K562 (cell line): Measurements from ENCODE around the gene FRYL. TPM values are rescaled to one million over a fixed set of nuclear protein-coding genes. Genes with fewer than 3 reads are reported as not detected.

Experiments used
- ATAC-seq: fragments of 200-7000 bp; cut with Tn5 transposase; 3 replicates; pipeline ENCODE4 v1.9.1; 2020; ENCODE audit warnings: moderate library complexity
- BruUV-seq: library from RNA; stranded (reverse); fragments of 400-500 nt; replicated peaks from 2 replicates; lab custom pipeline; 2021; lab: Mats Ljungman, UMichigan
- CTCF ChIA-PET: fragments of 300-600 bp; formaldehyde crosslinking; extraction: SDS; loops from one replicate; lab custom pipeline; 2021; ENCODE audit warnings: low intra/inter-chr PET ratio; lab: Yijun Ruan, JAX
- POLR2A ChIA-PET: fragments of 300-600, 350-650 bp; sonication (Branson Sonifier 250); formaldehyde crosslinking; extraction: SDS; loops from one replicate; lab custom pipeline; 2021; ENCODE audit warnings: antibody characterized with exemption, inconsistent platforms; lab: Yijun Ruan, JAX
- DNase-seq, 4 experiments: peaks; one replicate each; pipeline versions ENCODE4 v3.0.0 to v3.0.0-alpha.2; 2011 to 2018; ENCODE audit warnings: low spot score in 3 of 4, mixed read lengths in 3 of 4; ENCODE audit errors: extremely low read depth in 1 of 4
- FAIRE-seq: peaks from 2 replicates; lab custom pipeline; 2011; peaks lifted over from hg19 to GRCh38; lab: Jason Lieb, UNC
- H2AFZ ChIP-seq: 2 replicates; pipeline ENCODE4 v1.6.0; 2011; ENCODE audit warnings: low read depth, low read length, control low read depth, inconsistent platforms
- H3K27ac ChIP-seq: fragments of 200-600 bp; 3 replicates; pipeline ENCODE4 v1.8.0; 2011; ENCODE audit warnings: low read depth, mild to moderate bottlenecking, control low read depth, inconsistent platforms, low read length, moderate library complexity, mixed read lengths; ENCODE audit errors: extremely low read depth
- H3K27me3 ChIP-seq, 2 experiments: fragments of 300-600 bp in 1 of 2; 2 replicates in 1 of 2; 3 replicates in 1 of 2; pipeline versions ENCODE4 v1.6.0 to v1.8.0; 2011; ENCODE audit warnings: inconsistent platforms in 2 of 2, low read length in 2 of 2, mild to moderate bottlenecking in 1 of 2, mixed read lengths in 1 of 2, moderate library complexity in 1 of 2; ENCODE audit not compliant: control insufficient read depth in 2 of 2, insufficient read depth in 2 of 2
- H3K36me3 ChIP-seq: fragments of 300-600 bp; 3 replicates; pipeline ENCODE4 v1.8.0; 2011; ENCODE audit warnings: mild to moderate bottlenecking, low read length, inconsistent platforms; ENCODE audit not compliant: control insufficient read depth, insufficient read depth
- H3K4me1 ChIP-seq, 2 experiments: fragments of 200-600 bp in 1 of 2; replicated peaks in 1 of 2; 2 replicates in 1 of 2; 3 replicates in 1 of 2; pipeline versions ENCODE4 v1.5.1 to v1.8.0; 2011; ENCODE audit warnings: inconsistent platforms in 2 of 2, low read length in 2 of 2, mild to moderate bottlenecking in 1 of 2, mixed read lengths in 1 of 2, moderate library complexity in 1 of 2; ENCODE audit not compliant: control insufficient read depth in 2 of 2, insufficient read depth in 2 of 2
- H3K4me2 ChIP-seq: 2 replicates; pipeline ENCODE4 v1.6.1; 2011; ENCODE audit warnings: low read length, control low read depth, inconsistent platforms, mixed read lengths; ENCODE audit not compliant: insufficient read depth
- H3K4me3 ChIP-seq: fragments of 200-600 bp; sonication (generic), shearing (Covaris generic); 2 replicates; pipeline ENCODE4 v1.5.1; 2016; ENCODE audit warnings: control low read depth, inconsistent platforms
- H3K79me2 ChIP-seq: fragments of 200-600 bp; 3 replicates; pipeline ENCODE4 v1.8.0; 2011; ENCODE audit warnings: low read length, inconsistent platforms; ENCODE audit not compliant: control insufficient read depth, insufficient read depth
- H3K9ac ChIP-seq, 2 experiments: 2 replicates each; pipeline versions ENCODE4 v1.6.0 to v1.6.1; 2011; ENCODE audit warnings: low read depth in 2 of 2, low read length in 2 of 2, control low read depth in 1 of 2, inconsistent platforms in 1 of 2, mild to moderate bottlenecking in 1 of 2, mixed read lengths in 1 of 2; ENCODE audit not compliant: insufficient read depth in 1 of 2
- H3K9me1 ChIP-seq: one replicate; pipeline ENCODE4 v1.6.0; 2011; ENCODE audit warnings: inconsistent platforms, mild to moderate bottlenecking, low read length, moderate library complexity; ENCODE audit not compliant: control insufficient read depth, insufficient read depth
- H3K9me3 ChIP-seq: replicated peaks from 2 replicates; pipeline ENCODE4 v1.5.1; 2011; ENCODE audit warnings: low read depth, low read length, inconsistent platforms; ENCODE audit not compliant: control insufficient read depth, insufficient read depth
- H4K20me1 ChIP-seq: replicated peaks from 2 replicates; pipeline ENCODE4 v1.6.1; 2011; ENCODE audit warnings: low read length, inconsistent platforms, mixed read lengths; ENCODE audit not compliant: control insufficient read depth, insufficient read depth
- ETS1 ChIP-seq: conservative IDR thresholded peaks from 2 replicates; pipeline ENCODE4 v1.6.1; 2011; ENCODE audit warnings: low read depth, mild to moderate bottlenecking, low read length; ENCODE audit not compliant: control insufficient read depth
- MAFK ChIP-seq: IDR thresholded peaks from 2 replicates; pipeline ENCODE4 v1.6.1; 2011; ENCODE audit warnings: low read length, improper control_type of control experiment
- MTA3 ChIP-seq: fragments of 450-650 bp; formaldehyde crosslinking; IDR thresholded peaks from 2 replicates; pipeline ENCODE4 v1.6.1; 2017; ENCODE audit warnings: mild to moderate bottlenecking, borderline replicate concordance
- NFE2 ChIP-seq: IDR thresholded peaks from 2 replicates; pipeline ENCODE4 v1.6.1; 2014; ENCODE audit warnings: antibody characterized with exemption, low read depth
- POLR3A ChIP-seq: IDR thresholded peaks from 2 replicates; pipeline ENCODE4 v1.6.1; 2011; ENCODE audit warnings: borderline replicate concordance, mild to moderate bottlenecking, moderate library complexity; ENCODE audit not compliant: insufficient read length, insufficient read depth; ENCODE audit errors: extremely low read depth
- RBFOX2 ChIP-seq: fragments of 200-400 bp; formaldehyde crosslinking; IDR thresholded peaks from 2 replicates; pipeline ENCODE4 v1.6.1; 2017; ENCODE audit warnings: low read depth, mild to moderate bottlenecking, low read length, moderate library complexity
- SP2 ChIP-seq: IDR thresholded peaks from 2 replicates; pipeline ENCODE4 v1.6.1; 2011; ENCODE audit warnings: mild to moderate bottlenecking, low read depth, low read length, moderate library complexity; ENCODE audit not compliant: poor library complexity, severe bottlenecking; ENCODE audit errors: extremely low read depth
- ZBED1 ChIP-seq: IDR thresholded peaks from 2 replicates; pipeline ENCODE4 v1.6.1; 2014
- ZKSCAN1 ChIP-seq: fragments of 150-350 bp; IDR thresholded peaks from 2 replicates; pipeline ENCODE4 v1.6.1; 2016; ENCODE audit warnings: low read depth, low read length
- ZNF384 ChIP-seq: IDR thresholded peaks from 2 replicates; pipeline ENCODE4 v1.6.1; 2012; ENCODE audit warnings: low read depth, low read length, improper control_type of control experiment
- ZNF507 ChIP-seq: conservative IDR thresholded peaks from 2 replicates; pipeline ENCODE4 v1.6.1; 2017; ENCODE audit warnings: missing genetic modification characterization, missing compliant biosample characterization
- WGBS: fragments of 100-300 bp; shearing (Covaris generic); methylation state at CpG from one replicate; pipeline ENCODE4 v1.1.6; 2016; ENCODE audit warnings: low coverage, mixed read lengths; ENCODE audit not compliant: insufficient coverage; ENCODE audit errors: missing lambda C conversion rate; 5-methylcytosine and 5-hydroxymethylcytosine counted together
- in situ Hi-C: fragments of 300-500 bp; cut with MboI; formaldehyde crosslinking; loops from 4 replicates; pipeline ENCODE4 v1.15.0; 2018; ENCODE audit warnings: inconsistent platforms, mixed read lengths
- intact Hi-C: fragments of 100-400 bp; cut with micrococcal nuclease; formaldehyde crosslinking; loops from 2 replicates; pipeline ENCODE4 v1.14.2; 2022
- polyA plus RNA-seq, 8 experiments: library from polyadenylated mRNA; depleted of rRNA in 4 of 8; stranded (reverse) in 5 of 8; unstranded in 3 of 8; fragments of >200 nt; fragmentation: Nextera tagmentation in 2 of 8; fragmentation: Illumina TruSeq in 1 of 8; extraction: Ambion mirVana in 2 of 8; extraction: Trizol in 1 of 8; gene quantifications; 2 replicates each; pipeline versions ENCODE4 v1.2.1 to v1.2.3, GENCODE V29; 2011 to 2014; ENCODE audit warnings: inconsistent platforms in 1 of 8, missing spikeins in 1 of 8
- total RNA-seq, 7 experiments: library from RNA; depleted of rRNA in 6 of 7; stranded (reverse); fragments of >200 nt in 6 of 7; fragmentation: Illumina TruSeq in 2 of 7; extraction: Trizol in 2 of 7; gene quantifications; 2 replicates each; pipeline versions ENCODE4 v1.2.1 to v1.2.3, GENCODE V29; 2011 to 2021; ENCODE audit warnings: low replicate concordance in 1 of 7
- TF ChIP-seq, protein P1 (sequence below): fragments of 250-450 bp; sonication (Bioruptor Pico); IDR thresholded peaks from 2 replicates; pipeline ENCODE4 v1.5.0; 2022; ENCODE audit warnings: mild to moderate bottlenecking
- TF ChIP-seq, protein P2 (sequence below), 2 experiments: IDR thresholded peaks; 2 replicates each; pipeline ENCODE4 v1.6.1; 2011; ENCODE audit warnings: borderline replicate concordance in 1 of 2, control low read depth in 1 of 2, low read depth in 1 of 2, low read length in 1 of 2, mild to moderate bottlenecking in 1 of 2, mixed read lengths in 1 of 2, moderate library complexity in 1 of 2; ENCODE audit not compliant: insufficient read depth in 1 of 2, insufficient read length in 1 of 2, poor library complexity in 1 of 2, severe bottlenecking in 1 of 2; ENCODE audit errors: extremely low read depth in 1 of 2

Gene FRYL
- total and polyA plus RNA-seq, 9 of the 15 experiments (the other 6 are each of a cell fraction or from before 2014, with no cell fraction given): 7.2 to 34.9 (median 15.9) TPM

GRCh38 chr4:48692044-48692443 lies 88.0 kb downstream of the FRYL start:
- POLR2A ChIA-PET: no interaction called here
- H3K4me3 ChIP-seq: no peak overlapping the region
- no peak overlapping the region for H2AFZ ChIP-seq
- DNase-seq (no peak), FAIRE-seq (no peak), ATAC-seq (no peak)
- H3K9me3 ChIP-seq: no peaks in the 10 kb centered on the region
- H3K36me3 ChIP-seq: no peaks in the 10 kb centered on the region
- CTCF ChIA-PET: no interaction called here
- H3K9ac ChIP-seq: no peak overlapping the region
- peaks cover 48% of the 10 kb centered on the region for H3K79me2 ChIP-seq
- in situ Hi-C loops (no loop called here), intact Hi-C loops (no loop called here)
- no peaks in the 10 kb centered on the region for H3K9me1 ChIP-seq
- H3K27me3 ChIP-seq: no peaks in the 10 kb centered on the region
- no TSS peak for BruUV-seq
- no peaks in the 10 kb centered on the region for H4K20me1 ChIP-seq
- H3K4me2 ChIP-seq: no peak overlapping the region
- H3K4me1 ChIP-seq: peaks cover 7 to 15% of the 10 kb centered on the region in 2 experiments; a peak in 4 of 5 replicates
- whole genome bisulfite sequencing: 91% methylated on average over 2 of the region's 2 CpGs
- no peak overlapping the region for H3K27ac ChIP-seq
- TF ChIP-seq, protein P1, sequence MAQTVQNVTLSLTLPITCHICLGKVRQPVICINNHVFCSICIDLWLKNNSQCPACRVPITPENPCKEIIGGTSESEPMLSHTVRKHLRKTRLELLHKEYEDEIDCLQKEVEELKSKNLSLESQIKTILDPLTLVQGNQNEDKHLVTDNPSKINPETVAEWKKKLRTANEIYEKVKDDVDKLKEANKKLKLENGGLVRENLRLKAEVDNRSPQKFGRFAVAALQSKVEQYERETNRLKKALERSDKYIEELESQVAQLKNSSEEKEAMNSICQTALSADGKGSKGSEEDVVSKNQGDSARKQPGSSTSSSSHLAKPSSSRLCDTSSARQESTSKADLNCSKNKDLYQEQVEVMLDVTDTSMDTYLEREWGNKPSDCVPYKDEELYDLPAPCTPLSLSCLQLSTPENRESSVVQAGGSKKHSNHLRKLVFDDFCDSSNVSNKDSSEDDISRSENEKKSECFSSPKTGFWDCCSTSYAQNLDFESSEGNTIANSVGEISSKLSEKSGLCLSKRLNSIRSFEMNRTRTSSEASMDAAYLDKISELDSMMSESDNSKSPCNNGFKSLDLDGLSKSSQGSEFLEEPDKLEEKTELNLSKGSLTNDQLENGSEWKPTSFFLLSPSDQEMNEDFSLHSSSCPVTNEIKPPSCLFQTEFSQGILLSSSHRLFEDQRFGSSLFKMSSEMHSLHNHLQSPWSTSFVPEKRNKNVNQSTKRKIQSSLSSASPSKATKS: no peak
- TF ChIP-seq NFE2 (no peak), RBFOX2 (no peak), SP2 (no peak), ZNF384 (no peak), MTA3 (no peak), ZBED1 (no peak), MAFK (no peak), ZKSCAN1 (no peak), POLR3A (no peak), ETS1 (no peak), ZNF507 (no peak)
- TF ChIP-seq, protein P2, sequence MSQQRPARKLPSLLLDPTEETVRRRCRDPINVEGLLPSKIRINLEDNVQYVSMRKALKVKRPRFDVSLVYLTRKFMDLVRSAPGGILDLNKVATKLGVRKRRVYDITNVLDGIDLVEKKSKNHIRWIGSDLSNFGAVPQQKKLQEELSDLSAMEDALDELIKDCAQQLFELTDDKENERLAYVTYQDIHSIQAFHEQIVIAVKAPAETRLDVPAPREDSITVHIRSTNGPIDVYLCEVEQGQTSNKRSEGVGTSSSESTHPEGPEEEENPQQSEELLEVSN (IDR thresholded peaks at IDR 0.05; ENCODE audit: borderline replicate concordance in 1 of 2, extremely low read depth in 1 of 2, insufficient read depth in 1 of 2, insufficient read length in 1 of 2, low read depth in 1 of 2, low read length in 1 of 2, poor library complexity in 1 of 2, severe bottlenecking in 1 of 2): no peak
